22Rv1 (cell line): ENCODE results near the gene OTOF.

Experiments
- H3K27ac ChIP-seq: fragments of 450-650 bp; 2 replicates; pipeline ENCODE4 v1.5.1; 2017
- CTCF ChIP-seq: fragments of 450-650 bp; IDR thresholded peaks from 2 replicates; pipeline ENCODE4 v1.5.1; 2017; ENCODE audit warnings: mild to moderate bottlenecking
- ZFX ChIP-seq: fragments of 450-650 bp; IDR thresholded peaks from 2 replicates; pipeline ENCODE4 v1.6.1; 2017; ENCODE audit warnings: antibody characterized with exemption, borderline replicate concordance

OTOF gene

GRCh38 chr2:26513261-26513660, 35.3 kb upstream of the OTOF start:
- no peak overlapping the region for H3K27ac ChIP-seq
- TF ChIP-seq CTCF = no peak
- TF ChIP-seq ZFX = no peak

- H3K27ac ChIP-seq = no peak overlapping the region
- TF ChIP-seq CTCF (no peak), ZFX (no peak)
These were observed 33.5 kb upstream of the OTOF start for GRCh38 chr2:26511466-26511865.

- TF ChIP-seq CTCF = no peak
- no peak for TF ChIP-seq ZFX
- H3K27ac ChIP-seq = no peak overlapping the region
These were observed 32.5 kb upstream of the OTOF start for GRCh38 chr2:26510344-26510973.

GRCh38 chr2:26509141-26509540, 31.2 kb upstream of the OTOF start:
- TF ChIP-seq CTCF = no peak
- no peak for TF ChIP-seq ZFX
- H3K27ac ChIP-seq = no peak overlapping the region

GRCh38 chr2:26507932-26508331, 30.0 kb upstream of the OTOF start:
- H3K27ac ChIP-seq = no peak overlapping the region

GRCh38 chr2:26507088-26507487, 29.2 kb upstream of the OTOF start:
- TF ChIP-seq CTCF (no peak), ZFX (no peak)

More at GRCh38 chr2:26507932-26508331, 30.0 kb upstream of the OTOF start:
- TF ChIP-seq ZFX (no peak), CTCF (no peak)

GRCh38 chr2:26506279-26506678, 28.4 kb upstream of the OTOF start:
- TF ChIP-seq ZFX = no peak
- TF ChIP-seq CTCF = no peak

More at GRCh38 chr2:26507088-26507487, 29.2 kb upstream of the OTOF start:
- H3K27ac ChIP-seq = no peak overlapping the region

More at GRCh38 chr2:26506279-26506678, 28.4 kb upstream of the OTOF start:
- no peak overlapping the region for H3K27ac ChIP-seq
